Muscle layer of duodenum (tissue), 2 donors: ENCODE measurements around the gene RUFY4.
"Not testable (repeated sequence)": the region's sequence is repeated elsewhere in the genome, so short reads cannot be mapped to it uniquely, and the experiment has no call there.

Source experiments
- H3K27ac ChIP-seq: one replicate; pipeline ENCODE4 v1.7.0; 2013; ENCODE audit warnings: mild to moderate bottlenecking, low read length
- H3K27me3 ChIP-seq: one replicate; pipeline ENCODE4 v1.7.0; 2013; ENCODE audit warnings: low read depth, mild to moderate bottlenecking, control low read depth, low read length
- H3K36me3 ChIP-seq, 2 donors: one replicate each; pipeline ENCODE4 v1.7.0; 2013; ENCODE audit warnings: low read length in 2 of 2, control low read depth in 1 of 2, mild to moderate bottlenecking in 1 of 2; ENCODE audit not compliant: insufficient read depth in 2 of 2, control insufficient read depth in 1 of 2
- H3K4me1 ChIP-seq, 2 donors: one replicate each; pipeline ENCODE4 v1.7.0; 2013; ENCODE audit warnings: low read length in 2 of 2, mild to moderate bottlenecking in 2 of 2, control low read depth in 1 of 2, moderate library complexity in 1 of 2; ENCODE audit not compliant: insufficient read depth in 2 of 2, control insufficient read depth in 1 of 2
- H3K4me3 ChIP-seq, 2 donors: one replicate each; pipeline ENCODE4 v1.7.0; 2013; ENCODE audit warnings: low read length in 2 of 2, low read depth in 1 of 2, mild to moderate bottlenecking in 1 of 2
- H3K9me3 ChIP-seq, 2 donors: one replicate each; pipeline ENCODE4 v1.7.0; 2013; ENCODE audit warnings: low read length in 2 of 2, control low read depth in 1 of 2, mild to moderate bottlenecking in 1 of 2; ENCODE audit not compliant: control insufficient read depth in 1 of 2
- donor health status: healthy.

RUFY4 gene

GRCh38 chr2:218033208-218033589 lies 35.9 kb upstream of the RUFY4 start:
- H3K36me3 ChIP-seq: no peaks in the 10 kb centered on the region
- H3K27me3 ChIP-seq: no peaks in the 10 kb centered on the region
- H3K4me1 ChIP-seq: peaks cover 0 to 3% of the 10 kb centered on the region in 2 donors
- H3K27ac ChIP-seq: no peak overlapping the region
- H3K4me3 ChIP-seq: no peak overlapping the region
- no peaks in the 10 kb centered on the region for H3K9me3 ChIP-seq

DNA sequence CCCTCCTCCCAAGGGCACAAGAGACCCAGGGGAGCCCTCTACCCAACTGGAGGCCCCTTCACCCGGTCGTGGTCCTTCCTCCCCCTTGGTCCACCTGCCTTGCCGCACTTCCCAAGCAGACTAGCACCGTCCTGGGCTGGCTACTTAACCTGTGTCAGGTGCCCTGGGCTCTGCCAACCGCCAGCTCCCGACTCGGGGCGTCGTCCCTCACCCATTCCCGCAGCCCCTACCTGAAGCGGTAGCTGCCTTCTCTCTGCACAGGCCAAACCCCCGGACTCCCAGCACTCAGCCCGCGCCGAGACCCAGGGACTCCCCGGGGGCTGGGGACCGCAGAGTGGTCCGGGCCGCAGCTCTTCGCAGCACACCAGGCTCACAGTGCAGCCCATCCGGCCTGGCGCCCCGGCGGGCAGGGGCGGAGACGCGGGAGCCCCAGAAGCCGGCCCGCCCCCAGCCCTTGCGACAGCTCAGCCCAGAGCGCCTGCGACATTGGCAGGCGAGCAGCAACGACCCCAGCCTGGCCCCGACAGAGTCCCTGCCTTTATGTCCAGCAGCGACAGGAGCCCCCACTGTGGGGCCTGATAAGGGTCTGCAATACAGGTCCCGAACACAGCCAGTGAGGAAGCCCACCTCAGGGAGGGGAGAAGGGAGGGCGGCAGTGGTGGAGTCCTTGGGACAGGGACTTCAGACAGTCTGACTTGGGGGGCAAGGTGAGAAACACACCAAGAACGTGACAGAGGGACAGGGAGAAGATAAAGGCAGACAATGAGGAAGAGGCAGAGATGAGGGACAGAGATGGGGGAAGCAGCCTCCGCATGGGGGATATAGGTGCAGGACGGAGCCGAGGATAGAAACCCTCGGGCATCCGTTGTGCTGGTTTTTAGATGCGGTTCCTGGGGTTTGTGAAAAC lies 35.2 kb upstream of the RUFY4 start:
- Histone ChIP-seq H3K27me3 (no peaks in the 10 kb centered on the region), H3K4me3 (no peak overlapping the region), H3K9me3 (no peaks in the 10 kb centered on the region), H3K36me3 (no peaks in the 10 kb centered on the region), H3K27ac (no peak overlapping the region), H3K4me1 (peaks cover 0 to 3% of the 10 kb centered on the region in 2 donors)

DNA sequence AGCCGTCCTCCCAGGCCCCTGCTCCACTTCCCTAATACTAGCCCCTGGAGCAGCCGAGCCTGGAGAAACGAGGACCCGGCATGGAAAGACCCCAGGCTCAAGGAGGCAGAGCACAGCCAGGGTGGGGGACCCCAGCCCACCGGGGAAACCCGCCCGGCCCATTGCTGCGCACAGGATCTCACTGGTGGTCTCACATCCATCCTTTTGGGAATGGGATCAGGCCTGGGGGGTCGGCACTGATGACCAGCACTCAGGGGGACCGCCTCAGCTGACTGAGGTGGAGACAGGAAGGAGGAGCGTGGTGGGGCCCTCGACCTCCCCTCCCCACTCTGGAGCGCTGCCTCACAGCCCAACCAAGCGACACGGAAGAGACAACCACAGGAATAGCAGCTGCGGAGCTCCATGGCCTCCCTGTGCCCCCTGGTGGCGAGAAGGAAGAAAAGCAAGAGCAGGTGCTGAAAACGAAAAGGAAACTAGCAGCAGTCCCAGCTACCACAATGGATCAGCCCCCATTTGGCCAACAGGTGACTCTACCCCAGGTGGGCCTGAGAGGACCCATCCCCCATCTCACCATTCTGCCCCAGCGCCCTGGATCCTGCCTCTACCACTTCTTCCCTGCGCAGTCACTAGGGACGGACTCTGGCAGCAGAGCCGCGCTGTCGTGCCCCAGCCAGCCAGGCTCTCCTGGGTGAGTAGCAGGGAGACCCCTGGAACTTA lies 34.4 kb upstream of the RUFY4 start:
- H3K4me3 ChIP-seq: peak overlapping the region in 1 of 2 donors; percentile 41
- not testable (repeated sequence) for H3K27me3 ChIP-seq, H3K9me3 ChIP-seq, H3K36me3 ChIP-seq, H3K27ac ChIP-seq, H3K4me1 ChIP-seq

DNA sequence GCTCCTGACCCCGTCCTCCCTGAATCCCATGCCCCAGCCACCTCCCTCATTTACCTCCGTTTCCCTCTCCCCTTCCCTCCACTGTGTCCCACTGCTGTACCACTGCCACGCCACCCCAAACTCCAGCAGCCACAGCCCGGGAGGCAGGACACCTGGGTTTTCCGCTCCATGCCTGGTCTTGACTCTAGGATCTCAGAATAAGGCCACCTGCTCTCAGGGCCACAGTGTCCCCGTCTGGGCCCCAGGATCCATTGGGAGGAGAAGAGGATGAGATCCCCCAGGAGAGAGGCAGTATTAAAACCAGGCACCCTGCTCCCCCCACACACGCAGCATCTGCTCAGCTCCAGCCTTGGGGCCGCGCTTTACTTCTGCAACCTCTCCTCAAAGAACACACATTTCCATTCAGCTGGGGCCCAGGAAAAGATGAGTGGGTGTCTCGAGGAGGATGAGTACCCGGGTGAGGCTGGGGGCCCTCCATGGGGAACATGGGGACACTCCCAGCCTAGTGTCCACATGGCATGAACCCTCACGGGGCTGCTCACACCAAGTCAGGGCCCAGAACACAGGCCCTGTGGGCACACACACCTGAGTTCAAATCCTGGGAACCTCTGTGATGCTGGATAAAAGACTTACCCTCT lies 33.5 kb upstream of the RUFY4 start:
- no peak overlapping the region for H3K27ac ChIP-seq
- H3K4me3 ChIP-seq: no peak overlapping the region
- H3K27me3 ChIP-seq: no peaks in the 10 kb centered on the region
- no peaks in the 10 kb centered on the region for H3K4me1 ChIP-seq
- H3K9me3 ChIP-seq: no peaks in the 10 kb centered on the region
- H3K36me3 ChIP-seq: no peaks in the 10 kb centered on the region

- H3K4me1 ChIP-seq: no peaks in the 10 kb centered on the region
These were observed 32.7 kb upstream of the RUFY4 start for GRCh38 chr2:218036371-218036770.

DNA sequence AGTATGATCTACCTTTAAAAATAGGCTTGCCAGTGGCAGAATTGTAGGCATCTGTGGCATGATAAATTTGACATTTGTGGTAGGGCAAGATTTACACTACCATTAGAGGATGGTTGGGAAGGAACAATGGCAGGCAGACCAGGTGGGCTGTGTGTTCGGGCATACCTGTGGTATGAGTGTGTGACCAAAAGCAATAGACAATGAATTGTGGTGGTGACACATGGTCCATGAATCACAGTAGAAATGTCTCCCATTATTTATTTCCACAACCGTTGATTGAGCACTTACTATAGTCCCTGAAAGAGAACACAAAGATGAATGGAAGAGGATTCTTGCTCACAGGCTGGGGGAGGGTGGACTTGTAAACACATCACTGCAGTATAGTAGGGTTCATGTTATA lies 29.9 kb upstream of the RUFY4 start:
- no peaks in the 10 kb centered on the region for H3K27me3 ChIP-seq
- H3K36me3 ChIP-seq: no peaks in the 10 kb centered on the region
- no peak overlapping the region for H3K27ac ChIP-seq
- H3K9me3 ChIP-seq: no peaks in the 10 kb centered on the region
- no peak overlapping the region for H3K4me3 ChIP-seq
- H3K4me1 ChIP-seq: no peaks in the 10 kb centered on the region

More at GRCh38 chr2:218036371-218036770, 32.7 kb upstream of the RUFY4 start:
- Histone ChIP-seq H3K9me3 (no peaks in the 10 kb centered on the region), H3K27me3 (no peaks in the 10 kb centered on the region), H3K27ac (no peak overlapping the region), H3K36me3 (no peaks in the 10 kb centered on the region), H3K4me3 (no peak overlapping the region)

DNA sequence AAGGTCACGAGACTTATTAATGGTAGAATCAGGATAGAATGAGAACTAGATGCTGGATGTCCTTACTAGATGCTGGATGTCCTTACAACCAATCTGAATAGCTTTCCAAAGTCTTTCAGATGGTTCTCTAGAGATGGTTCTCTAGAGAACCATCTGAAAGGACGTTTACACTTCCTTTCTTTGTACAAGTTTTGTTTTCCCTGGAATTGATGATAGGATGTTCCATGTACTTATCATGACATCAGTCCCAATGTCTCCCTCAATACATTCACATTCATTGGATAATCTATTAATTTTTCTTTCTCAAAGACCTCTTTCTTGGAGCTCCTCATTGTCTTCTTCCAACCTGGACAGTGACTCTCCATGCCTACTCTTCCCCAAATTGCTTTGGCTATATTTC lies 28.2 kb upstream of the RUFY4 start:
- Histone ChIP-seq H3K27ac (no peak overlapping the region), H3K9me3 (no peaks in the 10 kb centered on the region), H3K4me3 (no peak overlapping the region), H3K36me3 (no peaks in the 10 kb centered on the region), H3K4me1 (no peaks in the 10 kb centered on the region), H3K27me3 (no peaks in the 10 kb centered on the region)

GRCh38 chr2:218041302-218042168 lies 27.5 kb upstream of the RUFY4 start:
- H3K27me3 ChIP-seq: no peaks in the 10 kb centered on the region

GRCh38 chr2:218043100-218043499 lies 26.0 kb upstream of the RUFY4 start:
- no peaks in the 10 kb centered on the region for H3K4me1 ChIP-seq
- H3K36me3 ChIP-seq: no peaks in the 10 kb centered on the region
- H3K4me3 ChIP-seq: no peak overlapping the region
- no peak overlapping the region for H3K27ac ChIP-seq
- H3K27me3 ChIP-seq: no peaks in the 10 kb centered on the region
- no peaks in the 10 kb centered on the region for H3K9me3 ChIP-seq

More at GRCh38 chr2:218041302-218042168, 27.5 kb upstream of the RUFY4 start:
- no peak overlapping the region for H3K27ac ChIP-seq
- H3K36me3 ChIP-seq: no peaks in the 10 kb centered on the region
- H3K4me1 ChIP-seq: no peaks in the 10 kb centered on the region
- H3K9me3 ChIP-seq: no peaks in the 10 kb centered on the region
- no peak overlapping the region for H3K4me3 ChIP-seq

GRCh38 chr2:218043701-218044109 lies 25.3 kb upstream of the RUFY4 start:
- Histone ChIP-seq H3K27ac (no peak overlapping the region), H3K4me1 (no peaks in the 10 kb centered on the region)

More at GRCh38 chr2:218043701-218044109, 25.3 kb upstream of the RUFY4 start:
- Histone ChIP-seq H3K4me3 (no peak overlapping the region), H3K36me3 (no peaks in the 10 kb centered on the region), H3K9me3 (no peaks in the 10 kb centered on the region), H3K27me3 (no peaks in the 10 kb centered on the region)
